HEK293T (cell line): Measurements from ENCODE around the gene WRNIP1.

Experiments
- CTCF ChIA-PET: fragments of 350-600 bp; formaldehyde crosslinking; extraction: SDS; loops from one replicate; lab custom pipeline; 2021; ENCODE audit warnings: antibody characterized with exemption, inconsistent platforms; lab: Yijun Ruan, JAX
- POLR2A ChIA-PET: fragments of 350-600 bp; formaldehyde crosslinking; extraction: SDS; loops from one replicate; lab custom pipeline; 2020; ENCODE audit warnings: antibody characterized with exemption, inconsistent platforms; lab: Yijun Ruan, JAX
- DNase-seq: peaks from one replicate; pipeline ENCODE4 v3.0.0; 2012; ENCODE audit warnings: mixed read lengths; ENCODE audit errors: extremely low spot score
- ARNT ChIP-seq: fragments of 450-650 bp; IDR thresholded peaks from 2 replicates; pipeline ENCODE4 v1.6.1; 2017; ENCODE audit warnings: mild to moderate bottlenecking
- BHLHE40 ChIP-seq: fragments of 450-650 bp; IDR thresholded peaks from 2 replicates; pipeline ENCODE4 v1.6.1; 2016; ENCODE audit warnings: mild to moderate bottlenecking, moderate library complexity, borderline replicate concordance
- CTBP1 ChIP-seq: fragments of 450-650 bp; IDR thresholded peaks from 2 replicates; pipeline ENCODE4 v1.6.1; 2016; ENCODE audit warnings: borderline replicate concordance
- ELF4 ChIP-seq: fragments of 450-650 bp; IDR thresholded peaks from 2 replicates; pipeline ENCODE4 v1.6.1; 2017; ENCODE audit warnings: antibody characterized with exemption
- FOXA1 ChIP-seq: fragments of 450-650 bp; IDR thresholded peaks from 2 replicates; pipeline ENCODE4 v1.6.1; 2016; ENCODE audit warnings: mild to moderate bottlenecking
- FOXK2 ChIP-seq: fragments of 450-650 bp; IDR thresholded peaks from 2 replicates; pipeline ENCODE4 v1.6.1; 2016; ENCODE audit warnings: mild to moderate bottlenecking
- FOXM1 ChIP-seq: fragments of 450-650 bp; IDR thresholded peaks from 2 replicates; pipeline ENCODE4 v1.6.1; 2017; ENCODE audit warnings: mild to moderate bottlenecking, borderline replicate concordance
- HDGF ChIP-seq: fragments of 450-650 bp; IDR thresholded peaks from 2 replicates; pipeline ENCODE4 v1.6.1; 2017; ENCODE audit warnings: antibody characterized with exemption, borderline replicate concordance
- L3MBTL2 ChIP-seq: fragments of 450-650 bp; conservative IDR thresholded peaks from 2 replicates; pipeline ENCODE4 v1.6.1; 2016; ENCODE audit warnings: mild to moderate bottlenecking
- LEF1 ChIP-seq: fragments of 450-650 bp; IDR thresholded peaks from 2 replicates; pipeline ENCODE4 v1.6.1; 2017; ENCODE audit warnings: mild to moderate bottlenecking, borderline replicate concordance
- NFRKB ChIP-seq: fragments of 450-650 bp; IDR thresholded peaks from 2 replicates; pipeline ENCODE4 v1.6.1; 2016; ENCODE audit warnings: mild to moderate bottlenecking, moderate library complexity
- PKNOX1 ChIP-seq: fragments of 450-650 bp; IDR thresholded peaks from 2 replicates; pipeline ENCODE4 v1.6.1; 2016
- SP1 ChIP-seq: fragments of 450-650 bp; IDR thresholded peaks from 2 replicates; pipeline ENCODE4 v1.6.1; 2017
- SUZ12 ChIP-seq: fragments of 450-650 bp; IDR thresholded peaks from 2 replicates; pipeline ENCODE4 v1.6.1; 2016; ENCODE audit warnings: mild to moderate bottlenecking
- TARDBP ChIP-seq: fragments of 450-650 bp; IDR thresholded peaks from 2 replicates; pipeline ENCODE4 v1.6.1; 2016
- ZNF384 ChIP-seq: fragments of 450-650 bp; IDR thresholded peaks from 2 replicates; pipeline ENCODE4 v1.6.1; 2016

WRNIP1 gene

GRCh38 chr6:2804516-2804915, 39.3 kb downstream of the WRNIP1 start:
- ChIA-PET POLR2A (no interaction called here), CTCF (interaction anchor here (0.9 to 1.3 kb wide), 2 partner anchors 13 to 14 kb away, joined by 3 read pairs; no protein-coding TSS in a partner anchor)
- DNase-seq: no peak
- TF ChIP-seq SUZ12 (no peak), FOXM1 (no peak), BHLHE40 (no peak), ARNT (no peak), LEF1 (no peak)

GRCh38 chr6:2805031-2805430, 39.8 kb downstream of the WRNIP1 start:
- DNase-seq: no peak
- POLR2A ChIA-PET: no interaction called here
- TF ChIP-seq CTBP1 (no peak), NFRKB (no peak), SUZ12 (no peak), BHLHE40 (no peak), PKNOX1 (no peak), SP1 (no peak), ELF4 (no peak)
- CTCF ChIA-PET: interaction anchor here (0.9 to 1.3 kb wide), 2 partner anchors 13 kb away, joined by 3 read pairs; no protein-coding TSS in a partner anchor

GRCh38 chr6:2806644-2807043, 41.5 kb downstream of the WRNIP1 start:
- TF ChIP-seq FOXM1 (no peak), SUZ12 (no peak)
- ChIA-PET POLR2A (no interaction called here), CTCF (no interaction called here)
- DNase-seq: no peak

GRCh38 chr6:2807342-2808090, 42.3 kb downstream of the WRNIP1 start:
- ChIA-PET CTCF (no interaction called here), POLR2A (no interaction called here)
- DNase-seq: no peak
- TF ChIP-seq NFRKB (no peak), ZNF384 (no peak), SUZ12 (no peak), L3MBTL2 (peak; percentile 22; the same call in 1 of the 2 replicates), TARDBP (no peak), HDGF (no peak)

- TF ChIP-seq SUZ12 (no peak), NFRKB (no peak), PKNOX1 (no peak), BHLHE40 (no peak), L3MBTL2 (no peak), CTBP1 (no peak), ELF4 (no peak), TARDBP (no peak), LEF1 (no peak), ZNF384 (no peak), FOXM1 (no peak), ARNT (no peak), HDGF (no peak)
- POLR2A ChIA-PET: no interaction called here
- DNase-seq: no peak
- CTCF ChIA-PET: no interaction called here
Observed at GRCh38 chr6:2809015-2809414, 43.8 kb downstream of the WRNIP1 start.

GRCh38 chr6:2810092-2810671, 45.0 kb downstream of the WRNIP1 start:
- CTCF ChIA-PET: interaction anchor here (0.9 kb wide), 1 partner anchor 19 kb away, joined by 3 read pairs; no protein-coding TSS in a partner anchor
- no peak for DNase-seq
- POLR2A ChIA-PET: no interaction called here
- TF ChIP-seq ZNF384: no peak
- no peak for TF ChIP-seq FOXA1
- TF ChIP-seq NFRKB: no peak
- TF ChIP-seq LEF1: no peak
- TF ChIP-seq TARDBP: no peak
- TF ChIP-seq CTBP1: no peak
- TF ChIP-seq BHLHE40: no peak
- no peak for TF ChIP-seq HDGF
- no peak for TF ChIP-seq FOXK2
- no peak for TF ChIP-seq ELF4
- no peak for TF ChIP-seq FOXM1
- no peak for TF ChIP-seq ARNT

- ChIA-PET CTCF (no interaction called here), POLR2A (no interaction called here)
- TF ChIP-seq LEF1: no peak
- no peak for TF ChIP-seq L3MBTL2
- no peak for TF ChIP-seq FOXA1
- no peak for TF ChIP-seq TARDBP
- TF ChIP-seq ELF4: no peak
- no peak for TF ChIP-seq HDGF
- no peak for TF ChIP-seq ARNT
- TF ChIP-seq SP1: no peak
- no peak for TF ChIP-seq BHLHE40
- no peak for DNase-seq
Observed at GRCh38 chr6:2812695-2813094, 47.5 kb downstream of the WRNIP1 start.
